B cell (primary cell): ENCODE results near the gene PAN3.

ENCODE experiments used
- EZH2 ChIP-seq: IDR thresholded peaks from 2 replicates; pipeline ENCODE4 v1.6.1; 2012; ENCODE audit warnings: borderline replicate concordance, low read depth, mild to moderate bottlenecking, moderate library complexity, low read length; ENCODE audit not compliant: insufficient read depth, poor library complexity, severe bottlenecking
- TF ChIP-seq, protein P1 (sequence below): fragments of 200-600 bp; IDR thresholded peaks from one replicate; pipeline ENCODE4 v1.8.0; 2022; ENCODE audit warnings: antibody characterized with exemption, mild to moderate bottlenecking

DNA sequence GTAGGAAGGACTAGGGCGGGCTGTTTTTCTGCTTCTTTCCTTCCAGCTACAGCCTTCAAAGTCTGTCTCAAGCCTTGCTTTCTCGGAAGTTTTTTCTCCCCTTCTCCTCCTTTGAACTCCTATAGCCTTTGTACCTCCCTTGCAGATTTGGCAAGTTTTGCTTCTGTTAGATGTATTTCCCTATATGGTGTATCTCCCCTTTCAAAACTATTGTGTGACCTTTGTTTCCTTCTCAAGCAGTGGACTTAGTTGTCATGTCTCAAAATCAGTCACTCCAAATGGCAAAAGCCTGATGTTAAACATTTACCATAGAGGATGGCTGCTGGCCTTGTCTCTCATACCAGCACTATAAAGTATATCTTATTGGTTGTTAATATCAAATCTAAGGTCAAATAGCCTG is 203.9 kb downstream of the PAN3 start:
- TF ChIP-seq, protein P1, sequence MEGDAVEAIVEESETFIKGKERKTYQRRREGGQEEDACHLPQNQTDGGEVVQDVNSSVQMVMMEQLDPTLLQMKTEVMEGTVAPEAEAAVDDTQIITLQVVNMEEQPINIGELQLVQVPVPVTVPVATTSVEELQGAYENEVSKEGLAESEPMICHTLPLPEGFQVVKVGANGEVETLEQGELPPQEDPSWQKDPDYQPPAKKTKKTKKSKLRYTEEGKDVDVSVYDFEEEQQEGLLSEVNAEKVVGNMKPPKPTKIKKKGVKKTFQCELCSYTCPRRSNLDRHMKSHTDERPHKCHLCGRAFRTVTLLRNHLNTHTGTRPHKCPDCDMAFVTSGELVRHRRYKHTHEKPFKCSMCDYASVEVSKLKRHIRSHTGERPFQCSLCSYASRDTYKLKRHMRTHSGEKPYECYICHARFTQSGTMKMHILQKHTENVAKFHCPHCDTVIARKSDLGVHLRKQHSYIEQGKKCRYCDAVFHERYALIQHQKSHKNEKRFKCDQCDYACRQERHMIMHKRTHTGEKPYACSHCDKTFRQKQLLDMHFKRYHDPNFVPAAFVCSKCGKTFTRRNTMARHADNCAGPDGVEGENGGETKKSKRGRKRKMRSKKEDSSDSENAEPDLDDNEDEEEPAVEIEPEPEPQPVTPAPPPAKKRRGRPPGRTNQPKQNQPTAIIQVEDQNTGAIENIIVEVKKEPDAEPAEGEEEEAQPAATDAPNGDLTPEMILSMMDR, result no peak
- TF ChIP-seq EZH2, result no peak
